Mesendoderm (in vitro differentiated cells): ENCODE measurements around the gene MSMP.

Source experiments
- DNase-seq: peaks from one replicate; pipeline ENCODE4 v3.0.0; 2013
- H2AK5ac ChIP-seq: 2 replicates; pipeline ENCODE4 v1.6.1; 2013; ENCODE audit warnings: low read length, inconsistent platforms
- H2BK120ac ChIP-seq: 2 replicates; pipeline ENCODE4 v1.6.1; 2013; ENCODE audit warnings: low read depth, mild to moderate bottlenecking, low read length, moderate library complexity, mixed read lengths
- H2BK15ac ChIP-seq: replicated peaks from 2 replicates; pipeline ENCODE4 v1.6.1; 2013; ENCODE audit warnings: low read depth, mild to moderate bottlenecking, moderate library complexity
- H2BK5ac ChIP-seq: 2 replicates; pipeline ENCODE4 v1.6.1; 2013; ENCODE audit warnings: low read length, inconsistent platforms
- H3K18ac ChIP-seq: 2 replicates; pipeline ENCODE4 v1.6.1; 2013; ENCODE audit warnings: mild to moderate bottlenecking, low read length, mixed read lengths
- H3K23ac ChIP-seq: one replicate; pipeline ENCODE4 v1.6.1; 2013; ENCODE audit warnings: low read length
- H3K27ac ChIP-seq: 2 replicates; pipeline ENCODE4 v1.5.1; 2013; ENCODE audit warnings: low read depth, mild to moderate bottlenecking, inconsistent platforms, low read length, moderate library complexity
- H3K27me3 ChIP-seq: 2 replicates; pipeline ENCODE4 v1.6.1; 2013; ENCODE audit warnings: low read length, control low read depth, mild to moderate bottlenecking, inconsistent platforms; ENCODE audit not compliant: insufficient read depth, poor library complexity
- H3K36me3 ChIP-seq: 2 replicates; pipeline ENCODE4 v1.6.1; 2013; ENCODE audit warnings: low read length, inconsistent platforms; ENCODE audit not compliant: control insufficient read depth, insufficient read depth
- H3K4ac ChIP-seq: one replicate; pipeline ENCODE4 v1.6.1; 2013; ENCODE audit warnings: low read depth, mild to moderate bottlenecking, low read length, moderate library complexity
- H3K4me1 ChIP-seq: 2 replicates; pipeline ENCODE4 v1.6.1; 2013; ENCODE audit warnings: low read depth, low read length, inconsistent platforms; ENCODE audit not compliant: control insufficient read depth
- H3K4me2 ChIP-seq: 2 replicates; pipeline ENCODE4 v1.6.1; 2013; ENCODE audit warnings: low read length
- H3K4me3 ChIP-seq: 2 replicates; pipeline ENCODE4 v1.5.1; 2013; ENCODE audit warnings: mild to moderate bottlenecking, low read length
- H3K56ac ChIP-seq: one replicate; pipeline ENCODE4 v1.6.1; 2013; ENCODE audit warnings: low read length
- H3K79me1 ChIP-seq: 2 replicates; pipeline ENCODE4 v1.6.1; 2013; ENCODE audit warnings: low read length, inconsistent platforms
- H3K79me2 ChIP-seq: 2 replicates; pipeline ENCODE4 v1.6.1; 2013; ENCODE audit warnings: mild to moderate bottlenecking, low read length; ENCODE audit not compliant: control insufficient read depth, insufficient read depth
- H3K9ac ChIP-seq: 2 replicates; pipeline ENCODE4 v1.6.1; 2013; ENCODE audit warnings: low read length, inconsistent platforms
- H4K5ac ChIP-seq: one replicate; pipeline ENCODE4 v1.6.1; 2013; ENCODE audit warnings: low read length
- H4K8ac ChIP-seq: one replicate; pipeline ENCODE4 v1.6.1; 2013; ENCODE audit warnings: low read depth, mild to moderate bottlenecking, control low read depth, low read length, moderate library complexity
- WGBS: extraction: QIAGEN DNeasy Blood & Tissue Kit; methylation state at CpG from one replicate; pipeline ENCODE4 v1.1.7; 2013; ENCODE audit warnings: low lambda C conversion rate, missing lambda C conversion rate; ENCODE audit not compliant: insufficient coverage; ENCODE audit errors: extremely low coverage; 5-methylcytosine and 5-hydroxymethylcytosine counted together

MSMP gene

DNA sequence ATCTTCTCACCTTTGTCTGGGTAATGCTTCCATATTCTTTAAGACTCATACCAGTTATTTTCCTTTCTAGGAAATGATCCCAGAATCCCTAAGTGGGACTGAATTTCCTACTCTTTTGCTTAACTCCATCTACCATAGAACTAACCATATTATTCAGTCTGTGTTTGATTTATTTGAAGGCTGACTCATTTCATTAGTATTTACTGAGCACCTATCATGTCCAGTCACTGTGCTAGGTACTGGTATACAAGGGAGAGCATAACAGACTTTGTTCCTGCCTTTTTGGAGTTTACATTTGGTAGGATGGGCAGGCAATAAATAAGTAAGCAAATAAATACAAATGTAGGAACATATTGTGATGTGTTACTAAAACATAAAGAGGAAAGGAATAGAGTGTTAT is 41.6 kb upstream of the MSMP start:
- Histone ChIP-seq H3K56ac (no peak overlapping the region), H3K4me2 (no peak overlapping the region), H2BK15ac (no peak overlapping the region), H3K27ac (no peak overlapping the region), H2AK5ac (no peak overlapping the region), H3K4me1 (peaks cover 6% of the 10 kb centered on the region), H4K8ac (no peak overlapping the region), H4K5ac (no peak overlapping the region), H3K27me3 (no peaks in the 10 kb centered on the region), H3K4ac (no peak overlapping the region), H3K18ac (no peak overlapping the region), H2BK5ac (no peak overlapping the region), H3K4me3 (no peak overlapping the region), H3K9ac (no peak overlapping the region), H3K23ac (no peak overlapping the region), H3K79me2 (peaks cover 3% of the 10 kb centered on the region), H3K36me3 (no peaks in the 10 kb centered on the region), H3K79me1 (peaks cover 6% of the 10 kb centered on the region), H2BK120ac (no peak overlapping the region)
- DNase-seq = no peak

DNA sequence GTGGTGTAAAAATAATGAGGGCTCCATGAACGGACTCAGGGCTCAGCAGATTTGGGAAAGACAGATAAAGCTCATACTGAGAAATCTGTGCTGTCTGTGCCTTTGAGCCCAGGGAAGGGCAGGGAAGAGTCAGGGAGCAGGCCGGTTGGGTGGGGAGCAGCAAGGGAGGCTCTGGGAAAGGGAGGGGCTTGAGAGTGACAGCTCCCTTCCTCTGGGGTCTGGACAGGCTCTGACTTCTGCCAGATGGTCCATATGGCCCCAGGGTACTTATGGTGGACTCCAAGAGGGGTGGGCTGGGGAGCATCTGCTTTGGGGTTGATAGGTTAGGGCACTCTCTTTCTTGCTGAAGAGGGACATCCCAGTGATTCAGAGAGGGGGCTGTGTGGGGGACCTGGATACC is 39.4 kb upstream of the MSMP start:
- Histone ChIP-seq H3K23ac (no peak overlapping the region), H2BK120ac (no peak overlapping the region), H3K4me2 (no peak overlapping the region), H2AK5ac (no peak overlapping the region), H3K79me2 (peaks cover 3% of the 10 kb centered on the region), H3K27me3 (no peaks in the 10 kb centered on the region), H2BK5ac (no peak overlapping the region), H4K5ac (no peak overlapping the region), H3K4me3 (no peak overlapping the region), H3K4ac (no peak overlapping the region), H3K4me1 (peaks cover 6% of the 10 kb centered on the region), H3K18ac (no peak overlapping the region), H3K79me1 (peaks cover 5% of the 10 kb centered on the region), H2BK15ac (no peak overlapping the region), H3K27ac (no peak overlapping the region), H3K56ac (peak overlapping the region; percentile 49), H4K8ac (no peak overlapping the region), H3K36me3 (no peaks in the 10 kb centered on the region), H3K9ac (no peak overlapping the region)
- no CpG with 5 or more reads among the region's 2 CpGs for WGBS
- DNase-seq = no peak

DNA sequence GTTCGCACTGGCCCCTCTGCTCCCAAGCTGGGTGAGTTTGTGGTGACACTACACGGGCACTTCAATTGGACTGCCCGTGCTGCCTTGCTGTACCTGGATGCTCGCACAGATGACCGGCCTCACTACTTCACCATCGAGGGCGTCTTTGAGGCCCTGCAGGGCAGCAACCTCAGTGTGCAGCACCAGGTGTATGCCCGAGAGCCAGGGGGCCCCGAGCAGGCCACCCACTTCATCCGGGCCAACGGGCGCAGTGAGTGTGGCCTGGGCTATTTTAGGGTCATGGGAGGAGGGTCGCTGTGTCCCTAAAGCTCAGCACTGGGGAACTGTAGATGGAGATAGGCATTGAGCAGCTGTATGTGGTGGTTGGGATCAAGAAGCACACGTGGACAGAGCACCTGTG is 38.8 kb upstream of the MSMP start:
- peaks cover 6% of the 10 kb centered on the region for H3K4me1 ChIP-seq

DNA sequence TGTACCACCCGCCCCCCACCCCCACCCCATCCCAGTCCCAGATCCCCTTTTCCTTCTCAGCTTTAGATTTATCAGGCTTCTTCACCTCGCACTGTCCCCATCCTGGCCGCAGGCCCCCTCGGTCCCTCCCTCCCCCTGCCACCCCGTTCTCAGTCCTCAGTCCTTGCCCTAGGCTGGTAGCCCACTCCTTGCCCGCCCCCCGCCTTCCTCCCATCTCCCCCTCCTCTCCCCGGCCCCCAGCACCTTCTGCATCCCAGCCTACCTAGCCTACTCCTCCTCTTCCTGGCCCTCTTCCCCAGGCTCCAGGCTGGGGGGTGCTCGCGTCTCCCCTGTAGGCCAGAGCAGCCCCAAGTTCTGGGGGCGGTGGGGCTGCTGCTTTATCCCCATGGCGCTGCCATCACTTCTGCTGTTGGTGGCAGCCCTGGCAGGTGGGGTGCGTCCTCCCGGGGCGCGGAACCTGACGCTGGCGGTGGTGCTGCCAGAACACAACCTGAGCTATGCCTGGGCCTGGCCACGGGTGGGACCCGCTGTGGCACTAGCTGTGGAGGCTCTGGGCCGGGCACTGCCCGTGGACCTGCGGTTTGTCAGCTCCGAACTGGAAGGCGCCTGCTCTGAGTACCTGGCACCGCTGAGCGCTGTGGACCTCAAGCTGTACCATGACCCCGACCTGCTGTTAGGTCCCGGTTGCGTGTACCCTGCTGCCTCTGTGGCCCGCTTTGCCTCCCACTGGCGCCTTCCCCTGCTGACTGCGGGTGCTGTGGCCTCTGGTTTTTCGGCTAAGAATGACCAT is 38.1 kb upstream of the MSMP start:
- Histone ChIP-seq H3K79me2 (peaks cover 3% of the 10 kb centered on the region), H3K4ac (peak overlapping the region; percentile 89), H2BK5ac (no peak overlapping the region), H3K4me3 (no peak overlapping the region), H3K23ac (peak overlapping the region; percentile 89), H2AK5ac (no peak overlapping the region), H2BK15ac (no peak overlapping the region), H3K9ac (no peak overlapping the region), H3K4me1 (peaks cover 6% of the 10 kb centered on the region), H3K4me2 (no peak overlapping the region), H3K56ac (peak overlapping the region; percentile 94), H4K5ac (no peak overlapping the region), H3K27me3 (no peaks in the 10 kb centered on the region), H3K36me3 (no peaks in the 10 kb centered on the region), H4K8ac (no peak overlapping the region), H3K79me1 (peaks cover 5% of the 10 kb centered on the region), H2BK120ac (no peak overlapping the region), H3K27ac (no peak overlapping the region), H3K18ac (peak overlapping the region; percentile 97)
- no peak for DNase-seq
- no CpG with 5 or more reads among the region's 34 CpGs for WGBS

More for the DNA sequence above, 38.8 kb upstream of the MSMP start:
- Histone ChIP-seq H3K27ac (no peak overlapping the region), H2BK15ac (no peak overlapping the region), H3K27me3 (no peaks in the 10 kb centered on the region), H2BK120ac (no peak overlapping the region), H2BK5ac (no peak overlapping the region), H2AK5ac (no peak overlapping the region), H3K23ac (no peak overlapping the region), H3K56ac (peak overlapping the region; percentile 67), H3K18ac (no peak overlapping the region), H3K79me1 (peaks cover 5% of the 10 kb centered on the region), H4K8ac (no peak overlapping the region), H3K36me3 (no peaks in the 10 kb centered on the region), H4K5ac (no peak overlapping the region), H3K9ac (peak overlapping the region; percentile 21), H3K79me2 (peaks cover 3% of the 10 kb centered on the region), H3K4me3 (no peak overlapping the region), H3K4ac (no peak overlapping the region), H3K4me2 (no peak overlapping the region)
- DNase-seq = no peak
- WGBS = no CpG with 5 or more reads among the region's 14 CpGs

DNA sequence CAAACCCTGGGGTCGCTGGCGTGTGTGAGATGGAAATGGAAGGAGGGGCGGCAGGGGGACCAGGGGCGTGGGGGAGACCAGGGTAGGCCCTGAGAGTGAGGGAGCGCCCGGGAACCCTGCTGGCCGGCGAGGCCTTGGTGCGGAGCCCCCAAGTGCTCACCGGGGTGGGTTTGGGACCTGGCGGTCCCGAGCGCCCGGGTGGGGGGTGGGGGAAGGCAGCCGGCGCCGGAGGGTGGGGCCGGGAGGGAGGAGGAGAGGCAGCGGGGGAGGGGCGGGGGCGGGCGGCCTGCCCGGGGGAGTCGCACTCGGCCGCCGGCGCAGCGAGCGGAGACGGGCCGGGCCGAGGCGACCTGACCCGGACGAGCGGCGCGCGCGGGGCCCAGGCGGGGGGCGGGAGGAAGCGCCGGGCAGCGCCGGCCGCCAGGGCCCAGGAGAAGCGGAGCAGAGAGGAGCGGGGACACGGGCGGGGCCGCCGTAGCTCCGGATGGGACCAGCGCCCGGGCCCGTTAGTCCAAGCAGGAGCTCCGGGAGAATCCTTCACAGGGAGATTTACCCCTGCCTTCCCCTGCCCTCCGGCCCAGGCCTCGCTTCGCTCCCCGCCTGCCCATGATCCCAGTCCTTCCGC is 37.3 kb upstream of the MSMP start, which contains the start of gene NPR2:
Gene NPR2 (plus strand): TSS at position 295 of the 625 bp plus-strand sequence. CDS start 818 bp downstream, outside the sequence.
- Histone ChIP-seq H3K56ac (peak within 1 kb of the TSS; percentile 95), H4K8ac (no peak within 1 kb of the TSS), H3K4me1 (peaks cover 3% of the 10 kb centered on the region), H3K27ac (no peak within 1 kb of the TSS), H3K4me3 (peak within 1 kb of the TSS; percentile 52), H4K5ac (no peak within 1 kb of the TSS), H3K4ac (peak within 1 kb of the TSS; percentile 89), H3K36me3 (no peaks in the 10 kb centered on the region), H3K23ac (peak within 1 kb of the TSS; percentile 89), H3K27me3 (no peaks in the 10 kb centered on the region), H2BK5ac (no peak within 1 kb of the TSS), H3K18ac (peak within 1 kb of the TSS; percentile 97), H2BK120ac (peak within 1 kb of the TSS; percentile 11), H2BK15ac (no peak within 1 kb of the TSS), H3K4me2 (peak within 1 kb of the TSS; percentile 70), H3K79me2 (peaks cover 3% of the 10 kb centered on the region), H3K9ac (peak within 1 kb of the TSS; percentile 84), H3K79me1 (peaks cover 5% of the 10 kb centered on the region), H2AK5ac (no peak within 1 kb of the TSS)
- no CpG with 5 or more reads among the region's 64 CpGs for WGBS
- DNase-seq = peak; percentile 43
